MCF 10A (cell line): ENCODE measurements around the gene ACER2. TPM values are rescaled to one million over a fixed set of nuclear protein-coding genes. Genes with fewer than 3 reads are reported as not detected.

Experiments used
- Bru-seq: library from RNA; stranded (reverse); fragments of 400-500 nt; gene quantifications from one replicate; lab custom pipeline; 2021; lab: Mats Ljungman, UMichigan
- BruChase-seq, 2 experiments: library from RNA; stranded (reverse); fragments of 400-500 nt; gene quantifications; one replicate each; lab custom pipeline; 2021; lab: Mats Ljungman, UMichigan
- BruUV-seq: library from RNA; stranded (reverse); fragments of 400-500 nt; replicated peaks from 2 replicates; lab custom pipeline; 2021; lab: Mats Ljungman, UMichigan
- CTCF ChIA-PET: fragments of 300-600 bp; sonication (Branson Sonifier 250); formaldehyde crosslinking; extraction: SDS; loops from one replicate; lab custom pipeline; 2021; ENCODE audit warnings: antibody characterized with exemption, inconsistent platforms; lab: Yijun Ruan, JAX
- POLR2A ChIA-PET: fragments of 300-600, 350-650 bp; sonication (Branson Sonifier 250); formaldehyde crosslinking; extraction: SDS; loops from one replicate; lab custom pipeline; 2020; ENCODE audit warnings: antibody characterized with exemption, inconsistent platforms; lab: Yijun Ruan, JAX
- DNase-seq: peaks from one replicate; pipeline ENCODE4 v3.0.0-alpha.2; 2018; ENCODE audit not compliant: unreplicated experiment
- H3K27ac Mint-ChIP-seq: one replicate; pipeline ENCODE4 v1.8.0; 2022; ENCODE audit warnings: mild to moderate bottlenecking, low read depth, mixed read lengths; ENCODE audit not compliant: unreplicated experiment
- H3K27me3 Mint-ChIP-seq: one replicate; pipeline ENCODE4 v1.8.0; 2022; ENCODE audit warnings: mixed read lengths; ENCODE audit not compliant: insufficient read depth, unreplicated experiment
- H3K36me3 Mint-ChIP-seq: one replicate; pipeline ENCODE4 v1.8.0; 2022; ENCODE audit warnings: mild to moderate bottlenecking, moderate library complexity, mixed read lengths; ENCODE audit not compliant: insufficient read depth, unreplicated experiment
- H3K4me1 Mint-ChIP-seq: one replicate; pipeline ENCODE4 v1.8.0; 2022; ENCODE audit warnings: mixed read lengths; ENCODE audit not compliant: insufficient read depth, unreplicated experiment
- H3K4me3 Mint-ChIP-seq: one replicate; pipeline ENCODE4 v1.8.0; 2022; ENCODE audit warnings: mild to moderate bottlenecking, moderate library complexity, mixed read lengths; ENCODE audit not compliant: unreplicated experiment
- H3K9me3 Mint-ChIP-seq: one replicate; pipeline ENCODE4 v1.8.0; 2022; ENCODE audit warnings: mixed read lengths; ENCODE audit not compliant: unreplicated experiment
- intact Hi-C: fragments of 100-400 bp; cut with micrococcal nuclease; formaldehyde crosslinking; loops from 2 replicates; pipeline ENCODE4 v1.14.1; 2022
- long read RNA-seq: library from polyadenylated mRNA; stranded (forward); transcript quantifications from one replicate; pipeline ENCODE4 v2.0.0, GENCODE V29; 2022
- total RNA-seq: library from RNA; stranded (reverse); gene quantifications from 2 replicates; pipeline ENCODE4 v1.2.3, GENCODE V29; 2022
- TF ChIP-seq, protein P1 (sequence below): fragments of 200-600 bp; IDR thresholded peaks from one replicate; pipeline ENCODE4 v1.8.0; 2022; ENCODE audit warnings: antibody characterized with exemption, mild to moderate bottlenecking; ENCODE audit not compliant: unreplicated experiment

Gene ACER2
- total RNA-seq (1.9 and 3.2 TPM in 2 replicates), Bru-seq, nascent RNA (percentile 50 among the genes with signal in this experiment), BruChase-seq, experiment 1, labeled RNA remaining after a 6-hour chase (percentile 57 among the genes with signal in this experiment), BruChase-seq, experiment 2, labeled RNA remaining after a 2-hour chase (percentile 50 among the genes with signal in this experiment)
- long read RNA-seq = 0 reads

DNA sequence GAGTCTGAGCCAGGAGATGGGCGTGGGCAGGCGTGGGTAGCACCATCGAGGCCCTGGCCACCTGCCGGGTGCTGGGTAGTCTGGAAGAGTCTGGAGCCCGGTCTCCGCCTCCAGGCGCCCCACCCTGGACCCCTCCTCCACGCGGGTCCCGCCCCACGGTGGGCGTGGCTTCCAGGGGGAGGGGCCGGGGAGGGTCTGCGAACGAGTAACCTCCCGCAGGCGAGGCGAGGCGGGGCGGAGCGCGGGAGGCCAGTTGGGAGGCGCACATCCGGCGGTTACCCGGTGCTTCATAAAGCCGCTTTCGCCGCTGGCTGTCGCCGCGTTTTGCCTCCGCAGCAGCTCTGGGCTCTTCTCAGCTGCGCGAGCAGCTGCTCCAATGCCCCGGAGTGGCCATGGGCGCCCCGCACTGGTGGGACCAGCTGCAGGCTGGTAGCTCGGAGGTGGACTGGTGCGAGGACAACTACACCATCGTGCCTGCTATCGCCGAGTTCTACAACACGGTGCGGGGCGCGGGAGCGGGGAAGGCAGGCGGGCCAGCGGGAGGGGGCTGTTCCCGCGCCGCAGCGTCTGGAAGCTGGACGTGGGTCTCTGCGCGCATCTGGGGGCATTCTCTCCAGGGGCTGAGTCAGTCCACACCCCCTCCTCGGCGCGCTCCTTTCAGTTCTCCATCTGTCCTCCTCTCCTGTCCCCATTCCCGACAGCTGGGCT is at the start of gene ACER2:
Gene ACER2, plus strand, starts transcription at position 317 of the 708 bp plus-strand sequence. Its CDS starts 76 bp downstream, at position 393.
- H3K27ac Mint-ChIP-seq = peak within 1 kb of the TSS; percentile 79
- intact Hi-C loops = loop anchor here (1.0 kb wide), 1 partner anchor 29 kb away; the partner anchor contains the start of gene RPS6
- peak within 1 kb of the TSS; percentile 98 for H3K4me3 Mint-ChIP-seq
- POLR2A ChIA-PET = interaction anchor here (0.6 to 3.5 kb wide), 8 partner anchors 23 to 1275 kb away, joined by 3 to 26 read pairs (median 3); partner anchors contain the start of genes DENND4C, FOCAD and RPS6
- no TSS peak for BruUV-seq
- CTCF ChIA-PET = interaction anchor here (0.5 to 1.8 kb wide), 2 partner anchors 11 to 79 kb away, joined by 4 to 5 read pairs; no protein-coding TSS in a partner anchor
- DNase-seq = peak; percentile 91
- H3K9me3 Mint-ChIP-seq = peaks cover 1% of the 10 kb centered on the region
- H3K27me3 Mint-ChIP-seq = no peaks in the 10 kb centered on the region
- H3K36me3 Mint-ChIP-seq = no peaks in the 10 kb centered on the region
- peaks cover 13% of the 10 kb centered on the region for H3K4me1 Mint-ChIP-seq
- TF ChIP-seq, protein P1, sequence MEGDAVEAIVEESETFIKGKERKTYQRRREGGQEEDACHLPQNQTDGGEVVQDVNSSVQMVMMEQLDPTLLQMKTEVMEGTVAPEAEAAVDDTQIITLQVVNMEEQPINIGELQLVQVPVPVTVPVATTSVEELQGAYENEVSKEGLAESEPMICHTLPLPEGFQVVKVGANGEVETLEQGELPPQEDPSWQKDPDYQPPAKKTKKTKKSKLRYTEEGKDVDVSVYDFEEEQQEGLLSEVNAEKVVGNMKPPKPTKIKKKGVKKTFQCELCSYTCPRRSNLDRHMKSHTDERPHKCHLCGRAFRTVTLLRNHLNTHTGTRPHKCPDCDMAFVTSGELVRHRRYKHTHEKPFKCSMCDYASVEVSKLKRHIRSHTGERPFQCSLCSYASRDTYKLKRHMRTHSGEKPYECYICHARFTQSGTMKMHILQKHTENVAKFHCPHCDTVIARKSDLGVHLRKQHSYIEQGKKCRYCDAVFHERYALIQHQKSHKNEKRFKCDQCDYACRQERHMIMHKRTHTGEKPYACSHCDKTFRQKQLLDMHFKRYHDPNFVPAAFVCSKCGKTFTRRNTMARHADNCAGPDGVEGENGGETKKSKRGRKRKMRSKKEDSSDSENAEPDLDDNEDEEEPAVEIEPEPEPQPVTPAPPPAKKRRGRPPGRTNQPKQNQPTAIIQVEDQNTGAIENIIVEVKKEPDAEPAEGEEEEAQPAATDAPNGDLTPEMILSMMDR = no peak

DNA sequence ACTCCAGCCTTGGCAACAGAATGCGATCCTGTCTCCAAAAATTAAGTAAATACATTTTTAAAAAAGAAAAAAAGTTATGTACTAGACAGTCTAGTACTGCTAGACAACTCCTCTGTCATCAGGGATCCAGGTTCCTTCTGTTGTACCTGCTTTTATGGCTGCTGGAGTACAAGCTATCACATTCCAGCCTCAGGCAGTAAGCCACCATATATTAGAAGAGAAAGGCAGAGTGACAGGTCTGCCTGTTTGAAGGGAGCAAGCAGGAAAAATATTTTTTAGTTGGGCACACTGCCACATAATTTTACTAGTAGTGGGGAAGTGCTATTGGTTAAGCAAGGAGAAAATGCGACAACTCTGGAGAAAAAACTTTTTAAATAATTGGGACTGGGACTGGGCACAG is 39.7 kb upstream of the ACER2 start:
- H3K27me3 Mint-ChIP-seq = no peaks in the 10 kb centered on the region
- H3K36me3 Mint-ChIP-seq = peaks cover 88% of the 10 kb centered on the region
- ChIA-PET POLR2A (no interaction called here), CTCF (interaction anchor here (0.7 kb wide), 1 partner anchor 21 kb away, joined by 3 read pairs; no protein-coding TSS in a partner anchor)
- intact Hi-C loops = no loop called here
- no peaks in the 10 kb centered on the region for H3K4me1 Mint-ChIP-seq
- TF ChIP-seq, protein P1 = no peak
- no peak for DNase-seq
- BruUV-seq = no TSS peak
- H3K4me3 Mint-ChIP-seq = no peak overlapping the region
- H3K27ac Mint-ChIP-seq = no peak overlapping the region
- no peaks in the 10 kb centered on the region for H3K9me3 Mint-ChIP-seq

DNA sequence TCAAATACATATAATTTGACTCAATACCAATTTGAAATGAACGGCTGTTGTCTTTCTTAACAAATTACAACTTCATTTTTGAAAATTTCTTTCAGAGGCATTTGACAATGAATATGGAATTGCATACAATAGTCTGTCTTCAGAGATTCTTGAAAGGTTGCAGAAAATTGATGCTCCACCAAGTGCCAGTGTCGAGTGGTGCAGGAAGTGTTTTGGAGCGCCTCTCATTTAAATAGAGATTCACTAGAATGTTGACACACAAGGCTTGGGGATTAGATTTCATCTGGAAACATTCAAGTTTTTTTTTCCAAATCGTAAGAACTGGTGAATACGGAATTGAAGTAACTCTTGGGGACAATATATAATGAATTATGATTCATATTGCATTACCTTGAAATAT is 36.9 kb upstream of the ACER2 start:
- BruUV-seq = no TSS peak
- Mint-ChIP-seq H3K4me1 (peaks cover 1% of the 10 kb centered on the region), H3K4me3 (no peak overlapping the region), H3K27me3 (no peaks in the 10 kb centered on the region), H3K36me3 (peaks cover 88% of the 10 kb centered on the region), H3K9me3 (no peaks in the 10 kb centered on the region), H3K27ac (no peak overlapping the region)
- POLR2A ChIA-PET = interaction anchor here (0.9 to 2.2 kb wide), 4 partner anchors 8 to 321 kb away, joined by 3 to 10 read pairs (median 4); partner anchors contain the start of gene RPS6
- CTCF ChIA-PET = no interaction called here
- DNase-seq = no peak
- TF ChIP-seq, protein P1 = no peak
- intact Hi-C loops = loop anchor here (10.0 kb wide), 2 partner anchors 187 to 327 kb away; partner anchors contain the start of gene RRAGA

DNA sequence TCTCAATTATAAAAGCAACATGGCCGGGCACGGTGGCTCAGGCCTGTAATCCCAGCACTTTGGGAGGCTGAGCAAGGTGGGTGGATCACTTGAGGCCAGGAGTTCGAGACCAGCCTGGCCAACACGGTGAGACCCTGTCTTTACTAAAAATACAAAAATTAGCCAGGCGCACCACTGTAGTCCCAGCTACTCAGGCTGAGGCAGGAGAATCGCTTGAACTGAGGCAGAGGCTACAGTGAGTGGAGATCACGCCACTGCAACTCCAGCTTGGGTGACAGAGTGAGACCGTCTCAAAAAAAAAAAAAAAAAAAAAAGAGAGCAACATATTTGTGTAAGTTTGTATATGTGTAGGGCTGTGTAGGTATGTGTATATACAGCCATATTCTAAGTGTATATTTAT is 36.2 kb upstream of the ACER2 start:
- Mint-ChIP-seq H3K4me3 (no peak overlapping the region), H3K9me3 (no peaks in the 10 kb centered on the region), H3K36me3 (peaks cover 92% of the 10 kb centered on the region), H3K27me3 (no peaks in the 10 kb centered on the region), H3K27ac (no peak overlapping the region), H3K4me1 (peaks cover 4% of the 10 kb centered on the region)
- no TSS peak for BruUV-seq
- intact Hi-C loops = loop anchor here (10.0 kb wide), 2 partner anchors 188 to 328 kb away; partner anchors contain the start of gene RRAGA
- CTCF ChIA-PET = interaction anchor here (0.7 kb wide), 2 partner anchors 324 to 865 kb away, joined by 3 to 4 read pairs; partner anchors contain the start of gene RRAGA
- DNase-seq = no peak
- POLR2A ChIA-PET = no interaction called here
- TF ChIP-seq, protein P1 = no peak
